BE2C (cell line): ENCODE data around the gene SIL1.

Experiments
- DNase-seq: peaks from one replicate; pipeline ENCODE4 v3.0.0-alpha.2; 2020
- H3K27me3 ChIP-seq: fragments of 250-450 bp; sonication (Bioruptor Pico); 2 replicates; pipeline ENCODE4 v1.5.1; 2020; ENCODE audit warnings: mild to moderate bottlenecking
- H3K36me3 ChIP-seq: fragments of 250-450 bp; sonication (Bioruptor Pico); 2 replicates; pipeline ENCODE4 v1.5.1; 2020; ENCODE audit warnings: mild to moderate bottlenecking
- H3K4me1 ChIP-seq: fragments of 250-450 bp; sonication (Bioruptor Pico); 2 replicates; pipeline ENCODE4 v1.5.1; 2020
- H3K4me3 ChIP-seq: 2 replicates; pipeline ENCODE4 v1.5.1; 2011; ENCODE audit warnings: low read depth, low read length
- H3K9me3 ChIP-seq: fragments of 250-450 bp; sonication (Bioruptor Pico); 2 replicates; pipeline ENCODE4 v1.5.1; 2020
- TF ChIP-seq, protein P1 (sequence below): IDR thresholded peaks from 2 replicates; pipeline ENCODE4 v1.5.1; 2012; ENCODE audit warnings: mild to moderate bottlenecking, low read depth, low read length

Gene SIL1

DNA sequence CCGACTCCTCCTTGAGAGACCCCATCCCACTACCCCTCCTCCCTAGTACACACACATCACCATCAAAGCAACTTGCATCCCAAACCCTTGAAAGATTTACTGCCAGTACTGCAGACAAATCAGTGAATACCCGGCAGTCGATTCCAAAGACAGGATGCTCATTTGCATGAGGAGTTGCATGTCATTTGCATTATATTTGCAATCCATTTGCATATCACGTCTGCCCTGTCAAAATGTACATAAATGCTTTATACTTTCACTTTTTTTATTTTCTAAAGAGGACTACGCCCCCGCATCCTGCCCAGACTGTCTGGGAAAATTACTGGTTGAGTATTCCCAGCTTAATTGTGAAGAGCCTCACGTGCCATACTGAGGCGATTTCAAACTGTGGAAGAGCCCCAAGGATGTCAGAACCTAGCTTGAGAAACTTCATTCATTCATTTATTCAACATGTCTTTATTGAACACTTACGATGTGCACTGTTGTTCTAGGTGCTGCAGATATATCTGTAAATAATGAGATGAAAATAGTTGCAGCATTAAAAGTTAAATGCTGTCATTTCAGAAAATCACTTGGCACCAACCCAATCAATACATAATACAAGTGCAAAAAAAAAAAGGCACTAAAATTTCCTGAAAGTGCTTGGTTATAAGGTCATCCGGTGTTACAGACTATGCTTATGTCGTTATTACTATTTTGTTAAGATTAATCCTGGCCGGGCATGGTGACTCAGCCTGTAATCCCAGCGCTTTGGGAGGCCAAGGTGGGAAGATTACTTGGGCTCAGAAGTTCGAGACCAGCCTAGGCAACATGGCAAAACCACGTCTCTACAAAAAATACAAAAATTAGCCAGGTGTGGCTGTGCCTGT, 17.2 kb upstream of the SIL1 start:
- no peaks in the 10 kb centered on the region for H3K4me1 ChIP-seq
- H3K4me3 ChIP-seq: no peak overlapping the region
- DNase-seq: no peak
- H3K36me3 ChIP-seq: no peaks in the 10 kb centered on the region
- no peaks in the 10 kb centered on the region for H3K27me3 ChIP-seq
- H3K9me3 ChIP-seq: no peaks in the 10 kb centered on the region
- TF ChIP-seq, protein P1, sequence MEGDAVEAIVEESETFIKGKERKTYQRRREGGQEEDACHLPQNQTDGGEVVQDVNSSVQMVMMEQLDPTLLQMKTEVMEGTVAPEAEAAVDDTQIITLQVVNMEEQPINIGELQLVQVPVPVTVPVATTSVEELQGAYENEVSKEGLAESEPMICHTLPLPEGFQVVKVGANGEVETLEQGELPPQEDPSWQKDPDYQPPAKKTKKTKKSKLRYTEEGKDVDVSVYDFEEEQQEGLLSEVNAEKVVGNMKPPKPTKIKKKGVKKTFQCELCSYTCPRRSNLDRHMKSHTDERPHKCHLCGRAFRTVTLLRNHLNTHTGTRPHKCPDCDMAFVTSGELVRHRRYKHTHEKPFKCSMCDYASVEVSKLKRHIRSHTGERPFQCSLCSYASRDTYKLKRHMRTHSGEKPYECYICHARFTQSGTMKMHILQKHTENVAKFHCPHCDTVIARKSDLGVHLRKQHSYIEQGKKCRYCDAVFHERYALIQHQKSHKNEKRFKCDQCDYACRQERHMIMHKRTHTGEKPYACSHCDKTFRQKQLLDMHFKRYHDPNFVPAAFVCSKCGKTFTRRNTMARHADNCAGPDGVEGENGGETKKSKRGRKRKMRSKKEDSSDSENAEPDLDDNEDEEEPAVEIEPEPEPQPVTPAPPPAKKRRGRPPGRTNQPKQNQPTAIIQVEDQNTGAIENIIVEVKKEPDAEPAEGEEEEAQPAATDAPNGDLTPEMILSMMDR: no peak

DNA sequence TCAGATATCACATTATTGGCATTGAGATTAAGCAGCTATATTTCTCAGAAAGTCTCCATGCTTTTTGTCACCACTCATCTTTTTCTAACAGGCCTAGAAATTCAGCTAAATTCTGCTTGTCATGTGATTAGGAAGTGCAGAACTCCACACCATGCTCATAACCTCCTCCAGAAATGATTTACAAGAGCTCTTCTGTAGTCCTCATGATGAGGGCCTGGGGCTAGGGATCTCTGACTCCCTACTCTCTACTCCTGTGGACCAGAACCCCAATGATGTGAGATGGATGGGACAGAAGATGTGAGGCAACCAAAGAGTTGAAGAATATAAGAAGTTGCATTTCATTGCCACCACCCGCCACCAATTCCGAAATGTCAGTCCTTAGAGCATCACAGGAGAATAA, 16.5 kb upstream of the SIL1 start:
- TF ChIP-seq, protein P1: no peak
- H3K27me3 ChIP-seq: no peaks in the 10 kb centered on the region
- DNase-seq: no peak
- H3K4me1 ChIP-seq: no peaks in the 10 kb centered on the region
- H3K36me3 ChIP-seq: no peaks in the 10 kb centered on the region
- no peak overlapping the region for H3K4me3 ChIP-seq
- no peaks in the 10 kb centered on the region for H3K9me3 ChIP-seq

DNA sequence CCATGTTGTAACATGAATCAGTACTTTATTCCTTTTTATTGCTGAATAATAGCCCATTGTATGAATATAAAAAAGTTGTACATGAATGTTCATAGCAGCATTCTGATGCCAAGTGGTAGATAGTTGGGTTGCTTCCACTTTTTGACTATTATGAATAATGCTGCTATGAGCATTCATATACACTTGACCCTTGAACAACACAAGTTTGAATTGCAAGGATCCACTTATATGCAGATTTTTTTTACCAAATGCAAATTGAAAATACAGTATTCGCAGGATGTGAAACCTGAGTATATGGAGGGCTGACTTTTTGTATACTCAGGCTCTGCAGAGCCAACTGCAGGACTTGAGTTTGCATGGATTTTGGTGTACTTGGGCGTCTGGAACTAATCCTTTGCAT, 14.7 kb upstream of the SIL1 start:
- no peak for DNase-seq
- Histone ChIP-seq H3K36me3 (no peaks in the 10 kb centered on the region), H3K9me3 (no peaks in the 10 kb centered on the region), H3K27me3 (no peaks in the 10 kb centered on the region), H3K4me3 (no peak overlapping the region), H3K4me1 (no peaks in the 10 kb centered on the region)
- TF ChIP-seq, protein P1: no peak

DNA sequence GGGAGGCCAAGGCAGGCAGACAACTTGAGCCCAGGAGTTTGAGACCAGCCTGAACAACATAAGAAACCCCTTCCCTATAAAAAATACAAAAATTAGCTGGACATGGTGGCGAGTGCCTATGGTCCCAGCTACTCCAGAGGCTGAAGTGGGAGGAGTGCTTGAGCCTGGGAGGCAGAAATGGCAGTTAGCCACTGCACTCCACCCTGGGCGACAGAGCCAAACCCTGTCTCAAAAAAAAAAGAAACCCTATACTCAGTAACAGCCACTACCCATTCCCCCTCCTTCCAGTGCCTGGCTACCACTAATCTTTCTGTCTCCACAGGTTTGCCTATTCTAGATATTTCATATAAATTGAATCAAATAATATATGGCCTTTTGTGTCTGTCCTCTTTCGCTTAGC, 14.3 kb upstream of the SIL1 start:
- Histone ChIP-seq H3K4me3 (no peak overlapping the region), H3K27me3 (no peaks in the 10 kb centered on the region)
- TF ChIP-seq, protein P1: no peak

DNA sequence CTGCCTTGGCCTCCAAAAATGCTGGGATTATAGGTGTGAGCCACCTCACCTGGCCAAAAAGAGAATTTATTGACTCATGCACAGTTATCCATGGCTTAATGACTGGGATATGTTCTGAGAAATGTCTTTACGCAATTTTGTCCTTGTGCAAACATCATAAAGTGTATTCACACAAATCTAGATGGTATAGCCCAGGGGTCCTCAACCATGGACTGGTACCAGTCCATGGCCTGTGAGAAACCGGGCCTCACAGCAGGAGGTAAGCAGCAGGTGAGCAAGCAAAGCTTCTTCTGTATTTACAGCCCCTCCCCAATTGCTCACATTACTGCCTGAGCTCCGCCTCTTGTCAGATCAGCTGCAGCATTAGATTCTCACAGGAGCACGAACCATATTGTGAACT, 12.4 kb upstream of the SIL1 start:
- no peaks in the 10 kb centered on the region for H3K27me3 ChIP-seq
- H3K36me3 ChIP-seq: no peaks in the 10 kb centered on the region
- no peak for DNase-seq
- no peaks in the 10 kb centered on the region for H3K9me3 ChIP-seq
- H3K4me1 ChIP-seq: no peaks in the 10 kb centered on the region
- no peak overlapping the region for H3K4me3 ChIP-seq
- TF ChIP-seq, protein P1: no peak

More for the DNA sequence above, 14.3 kb upstream of the SIL1 start:
- DNase-seq: no peak
- Histone ChIP-seq H3K4me1 (no peaks in the 10 kb centered on the region), H3K9me3 (no peaks in the 10 kb centered on the region), H3K36me3 (no peaks in the 10 kb centered on the region)

DNA sequence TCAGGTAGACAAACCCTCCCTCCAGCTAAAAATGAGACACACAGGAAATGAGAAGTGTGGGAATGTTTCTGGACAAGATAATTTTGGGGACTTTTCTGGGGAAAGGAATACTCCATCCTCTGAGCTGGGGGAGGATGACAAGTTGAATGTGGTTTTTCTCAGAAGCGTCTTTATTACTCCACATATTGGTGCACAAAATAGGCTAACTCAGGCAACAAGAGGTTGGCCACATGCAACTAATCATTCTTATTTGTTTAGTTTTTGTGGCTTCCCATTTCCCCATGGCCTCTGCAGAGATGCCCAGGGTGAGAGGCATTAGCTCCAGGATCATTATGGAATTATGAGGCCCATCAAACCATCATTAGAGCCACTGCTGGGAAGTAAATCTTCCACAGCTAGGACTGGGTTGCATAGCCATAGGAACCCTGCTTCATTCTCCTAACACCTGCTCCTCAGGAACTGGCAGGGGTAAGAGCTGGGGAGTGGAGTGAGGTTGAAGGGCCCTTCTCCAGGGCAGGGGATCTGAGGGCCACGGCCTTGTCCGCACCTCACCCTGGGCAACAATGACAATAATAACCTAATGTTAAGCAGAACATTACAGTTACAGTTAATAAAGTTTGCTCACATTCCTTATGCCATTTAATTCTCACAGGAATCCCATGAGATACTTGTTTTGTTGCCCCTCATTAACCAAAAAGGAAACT, 9.3 kb upstream of the SIL1 start:
- DNase-seq: no peak
- no peaks in the 10 kb centered on the region for H3K27me3 ChIP-seq
- no peak overlapping the region for H3K4me3 ChIP-seq
- no peaks in the 10 kb centered on the region for H3K4me1 ChIP-seq
- H3K36me3 ChIP-seq: no peaks in the 10 kb centered on the region
- H3K9me3 ChIP-seq: no peaks in the 10 kb centered on the region
- TF ChIP-seq, protein P1: no peak
